Spleen (tissue), 7 donors: ENCODE measurements around the gene SINHCAF.

ENCODE experiments used
- CTCF ChIP-seq, 11 experiments: fragments of 200-600 bp in 7 of 11; fragments of 450-650 bp in 4 of 11; sonication (generic) in 4 of 11; IDR thresholded peaks in 8 of 11; conservative IDR thresholded peaks in 3 of 11; 1 replicate in 7 of 11; 2 replicates in 4 of 11; pipeline versions ENCODE4 v1.4.0 to v1.8.0; 2016 to 2021; ENCODE audit warnings: antibody characterized with exemption in 11 of 11, inconsistent platforms in 4 of 11, mild to moderate bottlenecking in 1 of 11
- POLR2A ChIP-seq, 3 donors: fragments of 450-650 bp; IDR thresholded peaks; one replicate each; pipeline ENCODE4 v1.5.1; 2017; ENCODE audit warnings: antibody characterized with exemption in 3 of 3, mild to moderate bottlenecking in 1 of 3
- POLR2AphosphoS5 ChIP-seq, 3 donors: sonication (generic); formaldehyde crosslinking; IDR thresholded peaks; one replicate each; pipeline ENCODE4 v1.5.1; 2017; ENCODE audit warnings: antibody characterized with exemption in 3 of 3
- donor health status: DM: no; HTN: no; CAD: no; lungs with moderate emphysema.
- donor health status: DM: no; HTN: no; CAD: no.
- donor health status: DM: no; HTN: no; CAD: no.

- no peak for TF ChIP-seq CTCF (IDR thresholded peaks at IDR 0.05 in 8 of 11, conservative IDR thresholded peaks at IDR 0.05 in 3 of 11)
- no peak for TF ChIP-seq POLR2AphosphoS5 (IDR thresholded peaks at IDR 0.05)
- no peak for TF ChIP-seq POLR2A (IDR thresholded peaks at IDR 0.05)
These were observed 28.1 kb downstream of the SINHCAF start for GRCh38 chr12:31297572-31298514.
